HepG2 (cell line): ENCODE results near the gene NNAT. TPM values are rescaled to one million over a fixed set of nuclear protein-coding genes. Genes with fewer than 3 reads are reported as not detected.

Source experiments
- AKAP8 ChIP-seq: sonication (generic); formaldehyde crosslinking; IDR thresholded peaks from 2 replicates; pipeline ENCODE4 v1.5.1; 2020; ENCODE audit warnings: mild to moderate bottlenecking, missing genetic modification reagents
- ARNT2 ChIP-seq: sonication (generic); formaldehyde crosslinking; IDR thresholded peaks from 2 replicates; pipeline ENCODE4 v1.8.0; 2022; ENCODE audit warnings: mild to moderate bottlenecking, low read depth, missing genetic modification reagents, moderate library complexity
- GATA4 ChIP-seq: sonication (generic); IDR thresholded peaks from 2 replicates; pipeline ENCODE4 v1.6.1; 2016; ENCODE audit warnings: antibody characterized with exemption, low read depth, borderline replicate concordance
- NCOA1 ChIP-seq: sonication (generic); formaldehyde crosslinking; IDR thresholded peaks from 2 replicates; pipeline ENCODE4 v1.9.0; 2021; ENCODE audit warnings: missing genetic modification reagents
- PLRG1 ChIP-seq: fragments of 450-650 bp; conservative IDR thresholded peaks from 2 replicates; pipeline ENCODE4 v1.6.1; 2016
- PTBP1 ChIP-seq: fragments of 200-400 bp; formaldehyde crosslinking; IDR thresholded peaks from 2 replicates; pipeline ENCODE4 v1.6.1; 2018; ENCODE audit warnings: low read length, low read depth; ENCODE audit not compliant: poor library complexity, severe bottlenecking
- RFX5 ChIP-seq: IDR thresholded peaks from 2 replicates; pipeline ENCODE4 v1.6.1; 2011; ENCODE audit warnings: low read depth, low read length, improper control_type of control experiment
- SATB2 ChIP-seq: sonication (generic); formaldehyde crosslinking; IDR thresholded peaks from 2 replicates; pipeline ENCODE4 v1.5.0; 2020; ENCODE audit warnings: missing genetic modification reagents
- TEAD2 ChIP-seq: sonication (generic); formaldehyde crosslinking; IDR thresholded peaks from 2 replicates; pipeline ENCODE4 v1.9.0; 2021; ENCODE audit warnings: missing genetic modification reagents
- ZBTB42 ChIP-seq: sonication (generic); formaldehyde crosslinking; IDR thresholded peaks from 2 replicates; pipeline ENCODE4 v1.5.0; 2020; ENCODE audit warnings: mild to moderate bottlenecking, missing genetic modification reagents
- ZFP90 ChIP-seq: sonication (generic); formaldehyde crosslinking; IDR thresholded peaks from 2 replicates; pipeline ENCODE4 v1.8.0; 2022; ENCODE audit warnings: missing genetic modification reagents, mild to moderate bottlenecking, inconsistent platforms, borderline replicate concordance
- ZMAT3 ChIP-seq: sonication (generic); formaldehyde crosslinking; conservative IDR thresholded peaks from 2 replicates; pipeline ENCODE4 v1.7.0; 2021; ENCODE audit warnings: missing genetic modification reagents
- ZMAT5 ChIP-seq: sonication (generic); formaldehyde crosslinking; IDR thresholded peaks from 2 replicates; pipeline ENCODE4 v1.5.0; 2020; ENCODE audit warnings: mild to moderate bottlenecking, low read depth, missing genetic modification reagents, borderline replicate concordance
- ZNF10 ChIP-seq: sonication (generic); formaldehyde crosslinking; IDR thresholded peaks from 2 replicates; pipeline ENCODE4 v1.4.0; 2020; ENCODE audit warnings: mild to moderate bottlenecking, low read depth, missing genetic modification reagents, borderline replicate concordance
- ZNF275 ChIP-seq: sonication (generic); formaldehyde crosslinking; IDR thresholded peaks from 2 replicates; pipeline ENCODE4 v1.8.0; 2022; ENCODE audit warnings: missing genetic modification reagents, mild to moderate bottlenecking, inconsistent platforms, borderline replicate concordance
- ZNF44 ChIP-seq: sonication (generic); formaldehyde crosslinking; IDR thresholded peaks from 2 replicates; pipeline ENCODE4 v1.5.1; 2020; ENCODE audit warnings: mild to moderate bottlenecking, missing genetic modification reagents
- ZNF503 ChIP-seq: sonication (generic); formaldehyde crosslinking; IDR thresholded peaks from 2 replicates; pipeline ENCODE4 v1.4.0; 2020; ENCODE audit warnings: missing genetic modification reagents
- ZNF543 ChIP-seq: sonication (generic); formaldehyde crosslinking; IDR thresholded peaks from 2 replicates; pipeline ENCODE4 v1.4.0; 2020; ENCODE audit warnings: mild to moderate bottlenecking, missing genetic modification reagents
- ZNF607 ChIP-seq: sonication (generic); formaldehyde crosslinking; IDR thresholded peaks from 2 replicates; pipeline ENCODE4 v1.5.1; 2020; ENCODE audit warnings: missing genetic modification reagents, mild to moderate bottlenecking, borderline replicate concordance
- ZNF704 ChIP-seq: sonication (generic); formaldehyde crosslinking; IDR thresholded peaks from 2 replicates; pipeline ENCODE4 v1.8.1; 2023; ENCODE audit warnings: mild to moderate bottlenecking, inconsistent platforms, moderate library complexity, missing genetic modification reagents, borderline replicate concordance
- ZNF770 ChIP-seq: sonication (generic); formaldehyde crosslinking; IDR thresholded peaks from 2 replicates; pipeline ENCODE4 v1.5.0; 2020; ENCODE audit warnings: mild to moderate bottlenecking, missing genetic modification reagents
- ZNF782 ChIP-seq: sonication (generic); formaldehyde crosslinking; IDR thresholded peaks from 2 replicates; pipeline ENCODE4 v1.4.0; 2020; ENCODE audit warnings: missing genetic modification reagents, mild to moderate bottlenecking, borderline replicate concordance
- ZNF792 ChIP-seq: IDR thresholded peaks from 2 replicates; pipeline ENCODE4 v1.6.1; 2016
- ZSCAN31 ChIP-seq: sonication (generic); formaldehyde crosslinking; IDR thresholded peaks from 2 replicates; pipeline ENCODE4 v1.5.0; 2020; ENCODE audit warnings: low read depth, mild to moderate bottlenecking, missing genetic modification reagents
- polyA plus RNA-seq, 8 experiments: library from polyadenylated mRNA; depleted of rRNA in 3 of 8; stranded (reverse) in 7 of 8; unstranded in 1 of 8; fragments of >200 nt; fragmentation: Illumina TruSeq in 4 of 8; extraction: Trizol in 4 of 8; gene quantifications; 2 replicates each; pipeline versions ENCODE4 v1.2.1 to v1.2.3, GENCODE V29; 2011 to 2016; ENCODE audit warnings: low read depth in 4 of 8, missing spikeins in 1 of 8, mixed read lengths in 1 of 8; ENCODE audit not compliant: insufficient read depth in 1 of 8
- total RNA-seq, 5 experiments: library from RNA; depleted of rRNA; stranded (reverse); fragments of >200 nt; fragmentation: Illumina TruSeq; extraction: Trizol; gene quantifications; 2 replicates each; pipeline ENCODE4 v1.2.3, GENCODE V29; 2016; ENCODE audit warnings: low read depth in 1 of 5

NNAT gene
- total and polyA plus RNA-seq, 2 of the 13 experiments (the other 11 are each of a cell fraction or from before 2014, with no cell fraction given) = not detected

GRCh38 chr20:37564388-37565133 is 43.5 kb downstream of the NNAT start (continued):
- TF ChIP-seq ZNF782 (CRISPR knock-in tag) (no peak; the same call in none of the 2 replicates), SATB2 (CRISPR knock-in tag) (no peak), PLRG1 (no peak), ZNF704 (CRISPR knock-in tag) (0 out of 2 replicates have a peak, but pooled peaks have one; percentile 52), AKAP8 (CRISPR knock-in tag) (no peak), ZNF275 (no peak), ZFP90 (CRISPR knock-in tag) (peak; percentile 56; the same call in 1 of the 2 replicates), NCOA1 (CRISPR knock-in tag) (peak; percentile 73; the same call in 1 of the 2 replicates), ZNF770 (CRISPR knock-in tag) (no peak), ZNF503 (no peak), ZNF792 (peak; percentile 61; the same call in 1 of the 2 replicates), ARNT2 (no peak), TEAD2 (CRISPR knock-in tag) (no peak), GATA4 (no peak), ZNF10 (no peak), ZMAT3 (no peak; the same call in 1 of the 2 replicates), RFX5 (no peak), ZNF44 (CRISPR knock-in tag) (no peak), ZNF607 (CRISPR knock-in tag) (peak; percentile 64; the same call in 1 of the 2 replicates), ZNF543 (CRISPR knock-in tag) (0 out of 2 replicates have a peak, but pooled peaks have one; percentile 38), ZSCAN31 (CRISPR knock-in tag) (no peak), ZBTB42 (CRISPR knock-in tag) (no peak), PTBP1 (no peak), ZMAT5 (CRISPR knock-in tag) (no peak)
